Neural cell (in vitro differentiated cells): Measurements from ENCODE around the gene CCDC88C. TPM values are rescaled to one million over a fixed set of nuclear protein-coding genes. Genes with fewer than 3 reads are reported as not detected.

Source experiments
- H2AFZ ChIP-seq: fragments of 200-600, 300-800 bp; sonication (generic), shearing (Covaris generic); 2 replicates; pipeline ENCODE4 v1.6.0; 2014; ENCODE audit warnings: low read depth, mild to moderate bottlenecking, antibody characterized with exemption, low read length, moderate library complexity
- H3F3A ChIP-seq: fragments of 200-600 bp; shearing (Covaris generic); 2 replicates; pipeline ENCODE4 v1.6.1; 2016; ENCODE audit warnings: mild to moderate bottlenecking, moderate library complexity, mixed read lengths, antibody characterized with exemption, low read length; ENCODE audit not compliant: insufficient read depth, poor library complexity, severe bottlenecking
- H3K27ac ChIP-seq: fragments of 200-600, 300-800 bp; sonication (generic), shearing (Covaris generic); 2 replicates; pipeline ENCODE4 v1.5.1; 2014; ENCODE audit warnings: mild to moderate bottlenecking, low read length, moderate library complexity
- H3K27me3 ChIP-seq: fragments of 300-800, 200-600 bp; sonication (generic), shearing (Covaris generic); 2 replicates; pipeline ENCODE4 v1.6.0; 2014; ENCODE audit warnings: mild to moderate bottlenecking, low read depth, low read length, moderate library complexity; ENCODE audit not compliant: insufficient read depth
- H3K36me3 ChIP-seq: fragments of 300-800, 200-600 bp; sonication (generic), shearing (Covaris generic); 2 replicates; pipeline ENCODE4 v1.5.1; 2014; ENCODE audit warnings: mild to moderate bottlenecking, antibody characterized with exemption, low read length, moderate library complexity; ENCODE audit not compliant: insufficient read depth
- H3K4me2 ChIP-seq: fragments of 300-800, 200-600 bp; sonication (generic), shearing (Covaris generic); 2 replicates; pipeline ENCODE4 v1.6.0; 2014; ENCODE audit warnings: mild to moderate bottlenecking, low read length
- H3K4me3 ChIP-seq: fragments of 300-800, 200-600 bp; sonication (generic), shearing (Covaris generic); 2 replicates; pipeline ENCODE4 v1.5.1; 2014; ENCODE audit warnings: mild to moderate bottlenecking, low read length, moderate library complexity
- H3K79me2 ChIP-seq: fragments of 200-600 bp; shearing (Covaris generic); replicated peaks from 2 replicates; pipeline ENCODE4 v1.6.0; 2014; ENCODE audit warnings: mild to moderate bottlenecking, low read length, moderate library complexity; ENCODE audit not compliant: insufficient read depth
- H3K9ac ChIP-seq: fragments of 300-800, 200-600 bp; sonication (generic), shearing (Covaris generic); 2 replicates; pipeline ENCODE4 v1.6.1; 2016; ENCODE audit warnings: mild to moderate bottlenecking, low read length, mixed read lengths
- H3K9me2 ChIP-seq: fragments of 200-600 bp; shearing (Covaris generic); 2 replicates; pipeline ENCODE4 v1.6.1; 2016; ENCODE audit warnings: mild to moderate bottlenecking, low read length, mixed read lengths; ENCODE audit not compliant: insufficient read depth
- H3K9me3 ChIP-seq: fragments of 200-600, 300-800 bp; sonication (generic), shearing (Covaris generic); 2 replicates; pipeline ENCODE4 v1.6.1; 2016; ENCODE audit warnings: mild to moderate bottlenecking, mixed run types, low read length, moderate library complexity, mixed read lengths
- H4K20me1 ChIP-seq: fragments of 200-600 bp; shearing (Covaris generic); 2 replicates; pipeline ENCODE4 v1.6.1; 2016; ENCODE audit warnings: mild to moderate bottlenecking, mixed run types; ENCODE audit not compliant: insufficient read depth
- CTCF ChIP-seq: fragments of 450-650 bp; IDR thresholded peaks from 2 replicates; pipeline ENCODE4 v1.5.1; 2014; ENCODE audit warnings: antibody characterized with exemption, mild to moderate bottlenecking, moderate library complexity; ENCODE audit not compliant: poor library complexity, severe bottlenecking
- EP300 ChIP-seq: fragments of 450-650 bp; conservative IDR thresholded peaks from 2 replicates; pipeline ENCODE4 v1.6.1; 2014; ENCODE audit warnings: antibody characterized with exemption, mild to moderate bottlenecking, moderate library complexity; ENCODE audit not compliant: poor library complexity, severe bottlenecking
- EZH2 ChIP-seq: fragments of 200-600, 300-800 bp; shearing (Covaris generic), sonication (generic); IDR thresholded peaks from 2 replicates; pipeline ENCODE4 v1.6.1; 2014; ENCODE audit warnings: antibody characterized with exemption, low read length, borderline replicate concordance, mild to moderate bottlenecking; ENCODE audit not compliant: insufficient read depth, poor library complexity, severe bottlenecking
- MXI1 ChIP-seq: fragments of 450-650 bp; conservative IDR thresholded peaks from 2 replicates; pipeline ENCODE4 v1.6.1; 2014; ENCODE audit warnings: antibody characterized with exemption, mild to moderate bottlenecking; ENCODE audit not compliant: poor library complexity, severe bottlenecking
- POLR2AphosphoS5 ChIP-seq: IDR thresholded peaks from 2 replicates; pipeline ENCODE4 v1.6.1; 2012
- RAD21 ChIP-seq: fragments of 450-650 bp; conservative IDR thresholded peaks from 2 replicates; pipeline ENCODE4 v1.6.1; 2014; ENCODE audit warnings: antibody characterized with exemption, mild to moderate bottlenecking, moderate library complexity
- REST ChIP-seq: IDR thresholded peaks from 2 replicates; pipeline ENCODE4 v1.6.1; 2012; ENCODE audit warnings: borderline replicate concordance
- SMC3 ChIP-seq: fragments of 450-650 bp; conservative IDR thresholded peaks from 2 replicates; pipeline ENCODE4 v1.6.1; 2014; ENCODE audit warnings: antibody characterized with exemption, mild to moderate bottlenecking, moderate library complexity; ENCODE audit not compliant: poor library complexity
- TAF1 ChIP-seq: IDR thresholded peaks from 2 replicates; pipeline ENCODE4 v1.6.1; 2012; ENCODE audit warnings: low read depth
- polyA plus RNA-seq: library from polyadenylated mRNA; depleted of rRNA; stranded (reverse); fragments of >200 nt; gene quantifications from 2 replicates; pipeline ENCODE4 v1.2.3, GENCODE V29; 2014

The CCDC88C gene
- polyA plus RNA-seq, 1 donor from 2014 or later, result 20.1 TPM

GRCh38 chr14:91299121-91300115, 118.2 kb downstream of the CCDC88C start:
- Histone ChIP-seq H3K79me2 (no peaks in the 10 kb centered on the region), H3K27ac (no peak overlapping the region), H3K9me3 (no peaks in the 10 kb centered on the region), H2AFZ (no peak overlapping the region), H3K36me3 (no peaks in the 10 kb centered on the region), H3K9me2 (no peaks in the 10 kb centered on the region), H3K4me2 (no peak overlapping the region), H3K9ac (no peak overlapping the region), H3K27me3 (no peaks in the 10 kb centered on the region), H3F3A (no peaks in the 10 kb centered on the region), H4K20me1 (no peaks in the 10 kb centered on the region), H3K4me3 (no peak overlapping the region)
- TF ChIP-seq EZH2, result no peak
- no peak for TF ChIP-seq POLR2AphosphoS5
- TF ChIP-seq EP300, result no peak
- TF ChIP-seq CTCF, result no peak
- TF ChIP-seq TAF1, result no peak
- TF ChIP-seq RAD21, result no peak

- Histone ChIP-seq H3K27me3 (no peaks in the 10 kb centered on the region), H4K20me1 (no peaks in the 10 kb centered on the region), H3K36me3 (no peaks in the 10 kb centered on the region), H3F3A (no peaks in the 10 kb centered on the region), H3K79me2 (no peaks in the 10 kb centered on the region), H3K27ac (no peak overlapping the region), H3K9me3 (no peaks in the 10 kb centered on the region), H3K9me2 (no peaks in the 10 kb centered on the region), H2AFZ (no peak overlapping the region), H3K4me2 (no peak overlapping the region), H3K9ac (no peak overlapping the region), H3K4me3 (no peak overlapping the region)
- TF ChIP-seq CTCF, result no peak
- TF ChIP-seq EZH2, result no peak
- TF ChIP-seq MXI1, result no peak
- TF ChIP-seq REST, result no peak
- TF ChIP-seq TAF1, result no peak
- no peak for TF ChIP-seq EP300
- TF ChIP-seq RAD21, result no peak
- TF ChIP-seq SMC3, result no peak
- TF ChIP-seq POLR2AphosphoS5, result no peak
Observed at GRCh38 chr14:91298576-91298975, 119.0 kb downstream of the CCDC88C start.
